Liver (tissue), 3 donors: Measurements from ENCODE around the gene CDH4.

Experiments used
- CTCF ChIP-seq: fragments of 150-350 bp; IDR thresholded peaks from 2 replicates; pipeline ENCODE4 v1.5.1; 2017; ENCODE audit warnings: improper control_type of control experiment, low read depth, low read length; ENCODE audit not compliant: missing input control
- RAD21 ChIP-seq, 2 donors: IDR thresholded peaks; 2 replicates each; pipeline ENCODE4 v1.6.1; 2016; ENCODE audit warnings: antibody characterized with exemption in 2 of 2, mild to moderate bottlenecking in 2 of 2
- TAF1 ChIP-seq: conservative IDR thresholded peaks from 2 replicates; pipeline ENCODE4 v1.6.1; 2016; ENCODE audit warnings: antibody characterized with exemption, mild to moderate bottlenecking
- donor health status: healthy.
- donor health status: healthy.

GRCh38 chr20:61536671-61537070, 284.6 kb downstream of the CDH4 start:
- TF ChIP-seq CTCF (no peak), RAD21 (IDR thresholded peaks at IDR 0.05) (no peak), TAF1 (no peak)
